Neural progenitor cell (in vitro differentiated cells): Measurements from ENCODE around the gene GPR22. TPM values are rescaled to one million over a fixed set of nuclear protein-coding genes. Genes with fewer than 3 reads are reported as not detected.

ENCODE experiments used
- DNase-seq: peaks from one replicate; pipeline ENCODE4 v3.0.0-alpha.2; 2016; ENCODE audit warnings: low spot score
- H2AFZ ChIP-seq: fragments of 200-600 bp; sonication (generic); replicated peaks from 2 replicates; pipeline ENCODE4 v1.6.1; 2016; ENCODE audit warnings: antibody characterized with exemption
- H3F3A ChIP-seq: fragments of 200-600 bp; sonication (generic); 2 replicates; pipeline ENCODE4 v1.6.1; 2016; ENCODE audit warnings: antibody characterized with exemption, low read depth
- H3K27ac ChIP-seq: fragments of 200-600 bp; sonication (generic); 2 replicates; pipeline ENCODE4 v1.5.1; 2016; ENCODE audit warnings: mild to moderate bottlenecking
- H3K27me3 ChIP-seq: fragments of 200-600 bp; sonication (generic); 2 replicates; pipeline ENCODE4 v1.6.1; 2016; ENCODE audit warnings: mild to moderate bottlenecking, moderate library complexity
- H3K36me3 ChIP-seq: fragments of 200-600 bp; sonication (generic); 2 replicates; pipeline ENCODE4 v1.5.1; 2016
- H3K4me1 ChIP-seq: fragments of 200-600 bp; sonication (generic); 2 replicates; pipeline ENCODE4 v1.6.1; 2016; ENCODE audit warnings: mixed run types
- H3K4me2 ChIP-seq: fragments of 200-600 bp; sonication (generic); 2 replicates; pipeline ENCODE4 v1.6.1; 2016
- H3K4me3 ChIP-seq: fragments of 200-600 bp; sonication (generic); 2 replicates; pipeline ENCODE4 v1.5.1; 2016
- H3K79me2 ChIP-seq: fragments of 200-600 bp; sonication (generic); 2 replicates; pipeline ENCODE4 v1.6.1; 2016; ENCODE audit warnings: low read depth
- H3K9ac ChIP-seq: fragments of 200-600 bp; sonication (generic); 2 replicates; pipeline ENCODE4 v1.6.1; 2016
- H3K9me3 ChIP-seq: fragments of 200-600 bp; sonication (generic); 2 replicates; pipeline ENCODE4 v1.5.1; 2016; ENCODE audit warnings: low read depth
- H4K20me1 ChIP-seq: fragments of 200-600 bp; sonication (generic); 2 replicates; pipeline ENCODE4 v1.6.1; 2016; ENCODE audit warnings: low read depth
- H3K27ac Mint-ChIP-seq: 3 replicates; pipeline ENCODE4 v1.8.0; 2021; ENCODE audit warnings: mixed read lengths
- H3K27me3 Mint-ChIP-seq: 2 replicates; pipeline ENCODE4 v1.8.0; 2022; ENCODE audit warnings: low read depth, mild to moderate bottlenecking, inconsistent platforms, moderate library complexity, mixed read lengths; ENCODE audit not compliant: insufficient read depth
- H3K36me3 Mint-ChIP-seq: 3 replicates; pipeline ENCODE4 v1.8.0; 2021; ENCODE audit warnings: mixed read lengths
- H3K4me1 Mint-ChIP-seq: 3 replicates; pipeline ENCODE4 v1.8.0; 2021; ENCODE audit warnings: mixed read lengths
- H3K4me3 Mint-ChIP-seq: 3 replicates; pipeline ENCODE4 v1.8.0; 2021; ENCODE audit warnings: mild to moderate bottlenecking, moderate library complexity, mixed read lengths
- H3K9me3 Mint-ChIP-seq: 3 replicates; pipeline ENCODE4 v1.8.0; 2020; ENCODE audit warnings: mixed read lengths
- EZH2 ChIP-seq: fragments of 200-600 bp; sonication (generic); IDR thresholded peaks from 2 replicates; pipeline ENCODE4 v1.6.1; 2017; ENCODE audit warnings: antibody characterized with exemption, mild to moderate bottlenecking, moderate library complexity
- EZH2phosphoT487 ChIP-seq: fragments of 200-600 bp; sonication (generic); IDR thresholded peaks from 2 replicates; pipeline ENCODE4 v1.6.1; 2017; ENCODE audit warnings: antibody characterized with exemption
- small RNA-seq: library from RNA; depleted of rRNA; stranded (forward); fragments of <200 nt; gene quantifications from one replicate; pipeline ENCODE3, GENCODE V24; 2015
- total RNA-seq: library from RNA; depleted of rRNA; stranded (reverse); fragments of >200 nt; gene quantifications from 2 replicates; pipeline ENCODE4 v1.2.3, GENCODE V29; 2015; ENCODE audit warnings: low replicate concordance
- TF ChIP-seq, protein P1 (sequence below): fragments of 200-600 bp; sonication (generic); IDR thresholded peaks from 2 replicates; pipeline ENCODE4 v1.5.1; 2017; ENCODE audit warnings: antibody characterized with exemption, mild to moderate bottlenecking

Gene GPR22
- total RNA-seq, 1 donor from 2014 or later: not detected

DNA sequence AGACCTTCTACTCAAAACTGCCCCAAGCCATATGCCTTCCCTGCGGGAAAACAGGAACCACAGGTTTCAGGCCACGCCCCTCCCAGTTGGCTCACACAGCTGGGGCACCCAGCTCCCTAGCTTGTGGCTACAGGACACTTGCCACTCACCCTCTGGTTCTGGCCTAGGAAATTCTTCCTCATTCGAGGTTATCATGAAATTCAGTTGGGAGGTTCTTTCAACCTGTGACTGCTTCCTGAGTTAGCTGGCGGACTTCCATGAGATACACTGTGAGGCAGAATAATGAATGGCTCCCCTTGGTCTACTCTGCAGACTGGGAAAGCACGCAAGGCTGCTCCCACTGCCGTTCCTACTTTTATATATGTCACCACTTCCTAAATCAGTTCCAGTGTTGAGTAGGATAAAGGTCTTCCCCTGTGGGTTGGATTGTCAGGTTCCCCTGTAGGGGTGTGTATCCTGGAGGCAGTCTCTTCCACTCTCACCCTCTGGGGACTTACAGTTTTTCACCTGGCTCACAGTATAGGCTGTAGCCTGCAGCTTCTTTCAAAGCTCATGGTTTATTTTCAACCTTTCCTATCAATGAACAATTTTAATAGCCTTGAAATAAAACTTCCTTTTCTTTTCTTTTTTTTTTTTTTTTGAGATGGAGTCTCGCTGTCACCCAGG is 37.0 kb downstream of the GPR22 start:
- no peak overlapping the region for H3K27ac Mint-ChIP-seq
- Histone ChIP-seq H3K4me3 (no peak overlapping the region), H3K79me2 (no peaks in the 10 kb centered on the region), H4K20me1 (no peaks in the 10 kb centered on the region), H3K9ac (no peak overlapping the region), H3K4me1 (no peaks in the 10 kb centered on the region), H3K27me3 (no peaks in the 10 kb centered on the region), H3K4me2 (no peak overlapping the region), H3K36me3 (no peaks in the 10 kb centered on the region), H3K9me3 (no peaks in the 10 kb centered on the region), H3F3A (no peaks in the 10 kb centered on the region), H3K27ac (no peak overlapping the region), H2AFZ (no peak overlapping the region)
- DNase-seq: no peak
- H3K27me3 Mint-ChIP-seq: no peaks in the 10 kb centered on the region
- H3K9me3 Mint-ChIP-seq: peaks cover 24% of the 10 kb centered on the region
- peaks cover 17% of the 10 kb centered on the region for H3K36me3 Mint-ChIP-seq
- H3K4me1 Mint-ChIP-seq: no peaks in the 10 kb centered on the region
- no peak overlapping the region for H3K4me3 Mint-ChIP-seq
- TF ChIP-seq, protein P1, sequence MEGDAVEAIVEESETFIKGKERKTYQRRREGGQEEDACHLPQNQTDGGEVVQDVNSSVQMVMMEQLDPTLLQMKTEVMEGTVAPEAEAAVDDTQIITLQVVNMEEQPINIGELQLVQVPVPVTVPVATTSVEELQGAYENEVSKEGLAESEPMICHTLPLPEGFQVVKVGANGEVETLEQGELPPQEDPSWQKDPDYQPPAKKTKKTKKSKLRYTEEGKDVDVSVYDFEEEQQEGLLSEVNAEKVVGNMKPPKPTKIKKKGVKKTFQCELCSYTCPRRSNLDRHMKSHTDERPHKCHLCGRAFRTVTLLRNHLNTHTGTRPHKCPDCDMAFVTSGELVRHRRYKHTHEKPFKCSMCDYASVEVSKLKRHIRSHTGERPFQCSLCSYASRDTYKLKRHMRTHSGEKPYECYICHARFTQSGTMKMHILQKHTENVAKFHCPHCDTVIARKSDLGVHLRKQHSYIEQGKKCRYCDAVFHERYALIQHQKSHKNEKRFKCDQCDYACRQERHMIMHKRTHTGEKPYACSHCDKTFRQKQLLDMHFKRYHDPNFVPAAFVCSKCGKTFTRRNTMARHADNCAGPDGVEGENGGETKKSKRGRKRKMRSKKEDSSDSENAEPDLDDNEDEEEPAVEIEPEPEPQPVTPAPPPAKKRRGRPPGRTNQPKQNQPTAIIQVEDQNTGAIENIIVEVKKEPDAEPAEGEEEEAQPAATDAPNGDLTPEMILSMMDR: no peak
- no peak for TF ChIP-seq EZH2
- no peak for TF ChIP-seq EZH2phosphoT487

Small RNA genes within 50 kb of the gene (small RNA-seq; reads per million reads assigned to genes)
- not detected for gene AC002381.1

Other genes starting within 250 kb of the GPR22 start
- gene COG5, start 93.9 kb downstream of the GPR22 start, total RNA-seq: 33.3 and 90.5 TPM in 2 replicates
- 21.8 and 24.4 TPM in 2 replicates for gene DUS4L, start 93.9 kb downstream of the GPR22 start, total RNA-seq
- gene BCAP29, start 110.2 kb downstream of the GPR22 start, total RNA-seq: 52.6 and 103 TPM in 2 replicates
- 0.02 TPM in 1 of 2 replicates, not detected in the other for gene SLC26A4, start 190.8 kb downstream of the GPR22 start, total RNA-seq